Neural progenitor cell (in vitro differentiated cells): ENCODE data around the gene SLC7A9. TPM values are rescaled to one million over a fixed set of nuclear protein-coding genes. Genes with fewer than 3 reads are reported as not detected.

Experiments
- DNase-seq: peaks from one replicate; pipeline ENCODE4 v3.0.0-alpha.2; 2016; ENCODE audit warnings: low spot score
- H2AFZ ChIP-seq: fragments of 200-600 bp; sonication (generic); replicated peaks from 2 replicates; pipeline ENCODE4 v1.6.1; 2016; ENCODE audit warnings: antibody characterized with exemption
- H3F3A ChIP-seq: fragments of 200-600 bp; sonication (generic); 2 replicates; pipeline ENCODE4 v1.6.1; 2016; ENCODE audit warnings: antibody characterized with exemption, low read depth
- H3K27ac ChIP-seq: fragments of 200-600 bp; sonication (generic); 2 replicates; pipeline ENCODE4 v1.5.1; 2016; ENCODE audit warnings: mild to moderate bottlenecking
- H3K27me3 ChIP-seq: fragments of 200-600 bp; sonication (generic); 2 replicates; pipeline ENCODE4 v1.6.1; 2016; ENCODE audit warnings: mild to moderate bottlenecking, moderate library complexity
- H3K36me3 ChIP-seq: fragments of 200-600 bp; sonication (generic); 2 replicates; pipeline ENCODE4 v1.5.1; 2016
- H3K4me1 ChIP-seq: fragments of 200-600 bp; sonication (generic); 2 replicates; pipeline ENCODE4 v1.6.1; 2016; ENCODE audit warnings: mixed run types
- H3K4me2 ChIP-seq: fragments of 200-600 bp; sonication (generic); 2 replicates; pipeline ENCODE4 v1.6.1; 2016
- H3K4me3 ChIP-seq: fragments of 200-600 bp; sonication (generic); 2 replicates; pipeline ENCODE4 v1.5.1; 2016
- H3K79me2 ChIP-seq: fragments of 200-600 bp; sonication (generic); 2 replicates; pipeline ENCODE4 v1.6.1; 2016; ENCODE audit warnings: low read depth
- H3K9ac ChIP-seq: fragments of 200-600 bp; sonication (generic); 2 replicates; pipeline ENCODE4 v1.6.1; 2016
- H3K9me3 ChIP-seq: fragments of 200-600 bp; sonication (generic); 2 replicates; pipeline ENCODE4 v1.5.1; 2016; ENCODE audit warnings: low read depth
- H4K20me1 ChIP-seq: fragments of 200-600 bp; sonication (generic); 2 replicates; pipeline ENCODE4 v1.6.1; 2016; ENCODE audit warnings: low read depth
- H3K27ac Mint-ChIP-seq: 3 replicates; pipeline ENCODE4 v1.8.0; 2021; ENCODE audit warnings: mixed read lengths
- H3K27me3 Mint-ChIP-seq: 2 replicates; pipeline ENCODE4 v1.8.0; 2022; ENCODE audit warnings: low read depth, mild to moderate bottlenecking, inconsistent platforms, moderate library complexity, mixed read lengths; ENCODE audit not compliant: insufficient read depth
- H3K36me3 Mint-ChIP-seq: 3 replicates; pipeline ENCODE4 v1.8.0; 2021; ENCODE audit warnings: mixed read lengths
- H3K4me1 Mint-ChIP-seq: 3 replicates; pipeline ENCODE4 v1.8.0; 2021; ENCODE audit warnings: mixed read lengths
- H3K4me3 Mint-ChIP-seq: 3 replicates; pipeline ENCODE4 v1.8.0; 2021; ENCODE audit warnings: mild to moderate bottlenecking, moderate library complexity, mixed read lengths
- H3K9me3 Mint-ChIP-seq: 3 replicates; pipeline ENCODE4 v1.8.0; 2020; ENCODE audit warnings: mixed read lengths
- EZH2 ChIP-seq: fragments of 200-600 bp; sonication (generic); IDR thresholded peaks from 2 replicates; pipeline ENCODE4 v1.6.1; 2017; ENCODE audit warnings: antibody characterized with exemption, mild to moderate bottlenecking, moderate library complexity
- EZH2phosphoT487 ChIP-seq: fragments of 200-600 bp; sonication (generic); IDR thresholded peaks from 2 replicates; pipeline ENCODE4 v1.6.1; 2017; ENCODE audit warnings: antibody characterized with exemption
- total RNA-seq: library from RNA; depleted of rRNA; stranded (reverse); fragments of >200 nt; gene quantifications from 2 replicates; pipeline ENCODE4 v1.2.3, GENCODE V29; 2015; ENCODE audit warnings: low replicate concordance
- TF ChIP-seq, protein P1 (sequence below): fragments of 200-600 bp; sonication (generic); IDR thresholded peaks from 2 replicates; pipeline ENCODE4 v1.5.1; 2017; ENCODE audit warnings: antibody characterized with exemption, mild to moderate bottlenecking

The SLC7A9 gene
- total RNA-seq, 1 donor from 2014 or later: not detected

DNA sequence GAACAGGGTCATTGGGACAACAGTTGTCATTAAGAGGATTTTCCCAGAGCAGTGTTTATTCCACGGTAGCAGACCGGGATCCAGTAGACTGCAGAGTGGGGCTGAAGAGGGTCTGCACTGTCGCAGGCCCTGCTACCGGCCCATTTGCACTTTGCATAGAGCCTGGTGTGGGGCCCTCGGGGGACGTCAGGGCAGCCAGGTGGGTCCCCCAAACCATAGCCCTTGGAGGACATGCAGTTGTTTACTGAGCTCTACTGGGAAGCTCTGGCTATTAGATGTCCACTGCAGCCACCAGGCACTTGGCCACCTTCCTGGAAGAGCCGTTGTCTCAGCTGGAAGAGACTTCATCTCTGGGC is 45.8 kb downstream of the SLC7A9 start:
- DNase-seq: no peak
- H3F3A ChIP-seq: peaks cover 9% of the 10 kb centered on the region
- no peaks in the 10 kb centered on the region for H3K36me3 ChIP-seq
- H3K4me3 ChIP-seq: no peak overlapping the region
- H3K4me3 Mint-ChIP-seq: no peak overlapping the region
- H3K9ac ChIP-seq: no peak overlapping the region
- H3K9me3 ChIP-seq: no peaks in the 10 kb centered on the region
- no peak overlapping the region for H3K27ac ChIP-seq
- H3K27ac Mint-ChIP-seq: peak overlapping the region; percentile 78
- no peaks in the 10 kb centered on the region for H3K36me3 Mint-ChIP-seq
- peaks cover 17% of the 10 kb centered on the region for H3K4me1 ChIP-seq
- no peak for TF ChIP-seq EZH2phosphoT487
- TF ChIP-seq, protein P1, sequence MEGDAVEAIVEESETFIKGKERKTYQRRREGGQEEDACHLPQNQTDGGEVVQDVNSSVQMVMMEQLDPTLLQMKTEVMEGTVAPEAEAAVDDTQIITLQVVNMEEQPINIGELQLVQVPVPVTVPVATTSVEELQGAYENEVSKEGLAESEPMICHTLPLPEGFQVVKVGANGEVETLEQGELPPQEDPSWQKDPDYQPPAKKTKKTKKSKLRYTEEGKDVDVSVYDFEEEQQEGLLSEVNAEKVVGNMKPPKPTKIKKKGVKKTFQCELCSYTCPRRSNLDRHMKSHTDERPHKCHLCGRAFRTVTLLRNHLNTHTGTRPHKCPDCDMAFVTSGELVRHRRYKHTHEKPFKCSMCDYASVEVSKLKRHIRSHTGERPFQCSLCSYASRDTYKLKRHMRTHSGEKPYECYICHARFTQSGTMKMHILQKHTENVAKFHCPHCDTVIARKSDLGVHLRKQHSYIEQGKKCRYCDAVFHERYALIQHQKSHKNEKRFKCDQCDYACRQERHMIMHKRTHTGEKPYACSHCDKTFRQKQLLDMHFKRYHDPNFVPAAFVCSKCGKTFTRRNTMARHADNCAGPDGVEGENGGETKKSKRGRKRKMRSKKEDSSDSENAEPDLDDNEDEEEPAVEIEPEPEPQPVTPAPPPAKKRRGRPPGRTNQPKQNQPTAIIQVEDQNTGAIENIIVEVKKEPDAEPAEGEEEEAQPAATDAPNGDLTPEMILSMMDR: no peak
- TF ChIP-seq EZH2: no peak
- H3K27me3 ChIP-seq: no peaks in the 10 kb centered on the region
- no peak overlapping the region for H3K4me2 ChIP-seq
- peaks cover 12% of the 10 kb centered on the region for H3K27me3 Mint-ChIP-seq
- no peak overlapping the region for H2AFZ ChIP-seq
- H3K4me1 Mint-ChIP-seq: peaks cover 28% of the 10 kb centered on the region
- H3K9me3 Mint-ChIP-seq: peaks cover 5% of the 10 kb centered on the region
- no peaks in the 10 kb centered on the region for H4K20me1 ChIP-seq
- no peaks in the 10 kb centered on the region for H3K79me2 ChIP-seq

DNA sequence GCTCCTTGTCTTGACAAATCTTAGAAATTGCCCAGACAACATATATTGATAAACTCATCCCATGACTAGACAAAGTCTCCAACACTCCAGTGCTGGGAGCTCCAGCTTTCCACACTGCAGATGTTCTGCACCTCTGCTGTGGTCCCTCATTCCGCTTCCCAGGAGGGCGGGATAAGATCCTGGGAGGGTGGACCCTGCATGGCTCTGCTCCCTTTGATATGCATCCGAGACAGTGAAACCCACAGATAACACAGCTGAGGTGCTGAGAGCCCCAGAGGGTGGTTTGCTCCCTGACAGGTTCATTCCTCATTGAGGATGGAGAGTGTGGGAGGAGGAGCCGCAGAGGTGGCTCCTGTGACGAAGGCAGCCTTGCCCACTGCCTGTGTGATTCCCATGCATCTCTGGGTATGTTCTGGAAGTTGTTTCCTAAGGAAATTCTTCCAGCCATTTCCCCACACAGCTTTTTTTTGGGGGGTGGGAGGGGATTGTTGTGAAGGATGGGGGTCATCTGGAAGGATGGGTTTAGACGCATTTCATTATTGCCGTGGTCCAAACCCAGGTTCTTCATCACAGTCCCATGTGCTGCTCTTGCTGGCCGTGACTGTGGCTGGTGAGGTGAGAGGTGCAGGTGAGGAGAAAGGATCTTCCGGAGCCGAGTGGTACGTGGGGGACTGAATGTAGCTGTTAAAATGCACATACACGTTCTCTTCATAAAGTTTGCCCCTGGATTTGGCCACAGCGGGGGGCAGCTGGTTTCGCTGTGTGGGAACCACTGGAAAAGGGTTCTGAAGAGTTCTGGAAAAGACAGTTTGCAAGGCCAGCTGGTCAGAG is 46.4 kb downstream of the SLC7A9 start:
- Histone ChIP-seq H3K9me3 (no peaks in the 10 kb centered on the region), H3K4me2 (no peak overlapping the region), H3K4me3 (no peak overlapping the region), H3K36me3 (no peaks in the 10 kb centered on the region), H3F3A (peaks cover 9% of the 10 kb centered on the region), H3K27ac (no peak overlapping the region), H2AFZ (no peak overlapping the region), H3K4me1 (peaks cover 17% of the 10 kb centered on the region), H3K79me2 (no peaks in the 10 kb centered on the region), H3K9ac (no peak overlapping the region), H3K27me3 (no peaks in the 10 kb centered on the region), H4K20me1 (no peaks in the 10 kb centered on the region)
- H3K4me3 Mint-ChIP-seq: no peak overlapping the region
- no peaks in the 10 kb centered on the region for H3K36me3 Mint-ChIP-seq
- H3K27ac Mint-ChIP-seq: peak overlapping the region; percentile 36
- H3K9me3 Mint-ChIP-seq: peaks cover 5% of the 10 kb centered on the region
- TF ChIP-seq, protein P1: no peak
- no peak for TF ChIP-seq EZH2phosphoT487
- H3K27me3 Mint-ChIP-seq: peaks cover 12% of the 10 kb centered on the region
- no peak for DNase-seq
- peaks cover 28% of the 10 kb centered on the region for H3K4me1 Mint-ChIP-seq

DNA sequence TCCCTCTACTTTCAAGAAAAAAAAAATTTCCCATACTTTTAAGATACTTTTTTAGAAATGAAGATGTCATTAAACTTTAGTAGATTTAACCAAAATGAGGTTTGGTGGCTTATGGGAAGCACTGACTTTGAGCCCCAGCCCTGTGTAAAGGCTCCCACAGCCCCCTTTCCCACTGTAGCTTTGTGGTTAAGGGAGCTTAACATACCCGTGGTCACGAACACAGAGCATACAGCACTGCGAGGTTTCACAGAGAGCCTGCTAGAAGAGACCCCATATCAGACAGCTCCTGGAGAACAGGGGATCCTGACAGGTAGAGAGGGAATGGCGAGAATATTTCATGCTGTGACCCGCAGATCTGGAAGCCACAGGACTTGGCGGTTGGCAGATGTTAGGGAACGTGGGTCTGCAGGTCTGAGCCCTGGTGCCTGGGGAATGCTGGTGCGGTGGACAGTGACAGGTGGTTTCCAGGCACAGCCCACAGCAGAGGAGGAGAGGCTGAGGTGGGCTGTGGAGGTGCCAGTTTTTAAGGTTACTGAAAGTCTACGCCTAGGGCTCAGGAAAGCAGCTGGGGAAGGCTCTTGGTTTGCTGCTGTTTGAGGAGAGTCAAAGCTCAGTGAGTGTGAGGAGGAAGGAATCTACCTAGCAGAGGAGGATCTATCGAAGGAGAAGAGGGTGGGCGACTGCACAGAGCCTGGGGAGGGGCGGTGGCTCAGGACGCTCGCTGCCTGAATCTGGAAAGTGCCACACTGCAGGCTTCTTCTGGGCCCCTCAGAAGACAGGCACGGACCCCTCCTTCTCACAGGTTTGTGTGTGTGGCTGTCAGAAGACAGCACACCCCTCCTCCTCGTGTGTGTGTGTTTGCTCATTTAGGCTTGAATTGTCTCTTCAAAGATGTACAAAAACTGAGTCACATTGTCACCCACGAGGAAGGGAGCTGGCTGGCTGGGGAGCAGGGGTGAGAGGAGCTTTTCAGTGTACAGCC is 49.9 kb downstream of the SLC7A9 start:
- TF ChIP-seq EZH2 (no peak), EZH2phosphoT487 (no peak)
- TF ChIP-seq, protein P1: no peak
- H3K4me2 ChIP-seq: no peak overlapping the region
- peak overlapping the region; percentile 34 for H2AFZ ChIP-seq
- Mint-ChIP-seq H3K9me3 (peaks cover 3% of the 10 kb centered on the region), H3K36me3 (no peaks in the 10 kb centered on the region), H3K4me1 (peaks cover 32% of the 10 kb centered on the region), H3K27me3 (peaks cover 15% of the 10 kb centered on the region), H3K27ac (peak overlapping the region; percentile 38), H3K4me3 (no peak overlapping the region)
- H3K79me2 ChIP-seq: no peaks in the 10 kb centered on the region
- peaks cover 4% of the 10 kb centered on the region for H3F3A ChIP-seq
- H4K20me1 ChIP-seq: no peaks in the 10 kb centered on the region
- peaks cover 11% of the 10 kb centered on the region for H3K4me1 ChIP-seq
- H3K36me3 ChIP-seq: no peaks in the 10 kb centered on the region
- no peak overlapping the region for H3K27ac ChIP-seq
- H3K27me3 ChIP-seq: no peaks in the 10 kb centered on the region
- no peak overlapping the region for H3K4me3 ChIP-seq
- no peaks in the 10 kb centered on the region for H3K9me3 ChIP-seq
- H3K9ac ChIP-seq: no peak overlapping the region
- DNase-seq: no peak
